PC-9 (cell line): ENCODE measurements around the gene EDAR.

Experiments
- CTCF ChIP-seq: fragments of 200-600 bp; sonication (generic); conservative IDR thresholded peaks from 2 replicates; pipeline ENCODE4 v1.6.1; 2017; ENCODE audit warnings: mixed run types, antibody characterized with exemption, mild to moderate bottlenecking, moderate library complexity
- EZH2 ChIP-seq: fragments of 200-600 bp; sonication (generic); IDR thresholded peaks from 2 replicates; pipeline ENCODE4 v1.8.0; 2017; ENCODE audit warnings: antibody characterized with exemption, low read depth

DNA sequence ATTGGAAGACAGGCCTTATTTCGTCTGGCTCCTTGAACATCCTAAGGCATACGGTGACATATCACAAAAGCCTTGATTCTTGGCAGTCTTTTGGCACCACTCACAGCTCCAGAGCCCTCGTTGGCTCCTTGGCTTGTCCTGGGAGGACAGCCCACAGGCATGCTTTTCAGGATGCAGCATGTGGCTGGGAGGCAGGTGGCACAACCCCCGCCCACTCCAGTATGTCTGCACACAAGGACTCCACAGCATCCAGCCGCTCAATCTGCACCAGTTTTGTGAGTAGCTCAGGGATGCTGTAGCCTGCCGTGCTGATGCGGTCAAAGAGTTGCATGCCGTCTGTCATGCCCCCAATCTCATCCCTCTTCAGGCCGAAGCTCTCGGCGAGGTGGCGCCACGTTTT is 92.3 kb downstream of the EDAR start:
- TF ChIP-seq CTCF (no peak), EZH2 (no peak)
